AG04449 (cell line): ENCODE data around the gene DYRK2.

Experiments used
- CTCF ChIA-PET: fragments of 350-600 bp; formaldehyde crosslinking; extraction: SDS; loops from one replicate; lab custom pipeline; 2021; ENCODE audit warnings: antibody characterized with exemption; lab: Yijun Ruan, JAX
- POLR2A ChIA-PET: fragments of 400-600, 350-600 bp; formaldehyde crosslinking; extraction: SDS; loops from one replicate; lab custom pipeline; 2020; ENCODE audit warnings: antibody characterized with exemption, inconsistent platforms; lab: Yijun Ruan, JAX
- DNase-seq: peaks from one replicate; pipeline ENCODE4 v3.0.0-alpha.2; 2010; ENCODE audit warnings: low read depth, low spot score
- H3K4me3 ChIP-seq: 2 replicates; pipeline ENCODE4 v1.5.1; 2011; ENCODE audit warnings: low read depth, mild to moderate bottlenecking, control low read depth, low read length
- CTCF ChIP-seq: IDR thresholded peaks from one replicate; pipeline ENCODE4 v1.5.1; 2011; ENCODE audit warnings: mild to moderate bottlenecking, moderate library complexity, low read length, control low read depth, inconsistent platforms; ENCODE audit not compliant: insufficient read depth; ENCODE audit errors: missing control alignments

Gene DYRK2

GRCh38 chr12:67647181-67647798, 1.3 kb upstream of the DYRK2 start:
- TF ChIP-seq CTCF: no peak
- ChIA-PET POLR2A (interaction anchor here (1.4 to 1.9 kb wide), 2 partner anchors 10 to 16 kb away, joined by 6 to 9 read pairs; no protein-coding TSS in a partner anchor), CTCF (interaction anchor here (1.0 to 1.4 kb wide), 5 partner anchors 16 to 293 kb away, joined by 3 to 5 read pairs (median 3); no protein-coding TSS in a partner anchor)
- no peak for DNase-seq
- peak overlapping the region; percentile 86; the same call in 1 of the 2 replicates for H3K4me3 ChIP-seq

- peak; percentile 50 for TF ChIP-seq CTCF
- POLR2A ChIA-PET: interaction anchor here (0.6 to 1.9 kb wide), 8 partner anchors 10 to 293 kb away, joined by 3 to 9 read pairs (median 3); no protein-coding TSS in a partner anchor
- DNase-seq: peak; percentile 56
- peak overlapping the region; percentile 86 for H3K4me3 ChIP-seq
- CTCF ChIA-PET: interaction anchor here (1.0 to 1.4 kb wide), 4 partner anchors 15 to 292 kb away, joined by 3 to 5 read pairs (median 3); no protein-coding TSS in a partner anchor
These were observed 585 bp upstream of the DYRK2 start for GRCh38 chr12:67647799-67648520.

GRCh38 chr12:67649261-67649569, 670 bp downstream of the DYRK2 start:
- CTCF ChIA-PET: interaction anchor here (1.4 kb wide), 1 partner anchor 293 kb away, joined by 4 read pairs; no protein-coding TSS in a partner anchor
- DNase-seq: no peak
- no peak for TF ChIP-seq CTCF
- POLR2A ChIA-PET: interaction anchor here (1.4 to 1.9 kb wide), 2 partner anchors 14 to 290 kb away, joined by 3 to 9 read pairs; no protein-coding TSS in a partner anchor
- H3K4me3 ChIP-seq: peak overlapping the region; percentile 86

GRCh38 chr12:67649570-67650387, 1.2 kb downstream of the DYRK2 start:
- POLR2A ChIA-PET: interaction anchor here (1.4 kb wide), 1 partner anchor 291 kb away, joined by 3 read pairs; no protein-coding TSS in a partner anchor
- CTCF ChIA-PET: interaction anchor here (1.4 kb wide), 1 partner anchor 293 kb away, joined by 4 read pairs; no protein-coding TSS in a partner anchor
- H3K4me3 ChIP-seq: peak overlapping the region; percentile 86
- TF ChIP-seq CTCF: no peak
- no peak for DNase-seq

- POLR2A ChIA-PET: no interaction called here
- H3K4me3 ChIP-seq: peak overlapping the region; percentile 86
- TF ChIP-seq CTCF: no peak
- DNase-seq: no peak
- CTCF ChIA-PET: interaction anchor here (0.6 to 1.4 kb wide), 3 partner anchors 14 to 292 kb away, joined by 3 to 4 read pairs (median 3); no protein-coding TSS in a partner anchor
These were observed 2.0 kb downstream of the DYRK2 start for GRCh38 chr12:67650388-67651131.
